Trophoblast cell (in vitro differentiated cells and primary cell): Measurements from ENCODE around the gene SLC37A3.
A peak's percentile ranks its signal among the peaks of the same experiment; 100 is the strongest.

Experiments used
- DNase-seq, 2 donors: peaks; one replicate each; pipeline ENCODE4 v3.0.0-alpha.2; 2016
- H2AFZ ChIP-seq: 2 replicates; pipeline ENCODE4 v1.6.1; 2013; ENCODE audit warnings: low read length, moderate library complexity, mild to moderate bottlenecking; ENCODE audit not compliant: insufficient read depth, poor library complexity
- H2AK5ac ChIP-seq: 2 replicates; pipeline ENCODE4 v1.6.1; 2013; ENCODE audit warnings: mild to moderate bottlenecking, low read length
- H2BK120ac ChIP-seq: 2 replicates; pipeline ENCODE4 v1.6.1; 2013; ENCODE audit warnings: low read length, mild to moderate bottlenecking, moderate library complexity; ENCODE audit not compliant: insufficient read depth, poor library complexity
- H2BK12ac ChIP-seq: 2 replicates; pipeline ENCODE4 v1.6.1; 2013; ENCODE audit warnings: mild to moderate bottlenecking, low read length, moderate library complexity
- H2BK5ac ChIP-seq: 2 replicates; pipeline ENCODE4 v1.6.1; 2013; ENCODE audit warnings: low read length, low read depth, moderate library complexity, mild to moderate bottlenecking; ENCODE audit not compliant: poor library complexity
- H3K14ac ChIP-seq: 2 replicates; pipeline ENCODE4 v1.6.1; 2013; ENCODE audit warnings: mild to moderate bottlenecking, low read length
- H3K18ac ChIP-seq: 2 replicates; pipeline ENCODE4 v1.6.1; 2013; ENCODE audit warnings: mild to moderate bottlenecking, low read length
- H3K23ac ChIP-seq: 2 replicates; pipeline ENCODE4 v1.6.1; 2013; ENCODE audit warnings: low read length
- H3K27ac ChIP-seq: 2 replicates; pipeline ENCODE4 v1.5.1; 2013; ENCODE audit warnings: low read depth, mild to moderate bottlenecking, inconsistent platforms, low read length, moderate library complexity
- H3K27me3 ChIP-seq: 2 replicates; pipeline ENCODE4 v1.6.1; 2013; ENCODE audit warnings: inconsistent platforms, mild to moderate bottlenecking, low read length, moderate library complexity; ENCODE audit not compliant: insufficient read depth
- H3K36me3 ChIP-seq, 2 experiments: 1 replicate in 1 of 2; 2 replicates in 1 of 2; pipeline ENCODE4 v1.6.1; 2013; ENCODE audit warnings: low read length in 2 of 2, mild to moderate bottlenecking in 2 of 2, moderate library complexity in 1 of 2; ENCODE audit not compliant: insufficient read depth in 2 of 2, control insufficient read depth in 1 of 2
- H3K4ac ChIP-seq: 2 replicates; pipeline ENCODE4 v1.6.1; 2013; ENCODE audit warnings: low read depth, mild to moderate bottlenecking, low read length, moderate library complexity
- H3K4me1 ChIP-seq, 2 experiments: 1 replicate in 1 of 2; 2 replicates in 1 of 2; pipeline ENCODE4 v1.6.1; 2013; ENCODE audit warnings: low read length in 2 of 2, mild to moderate bottlenecking in 2 of 2, moderate library complexity in 1 of 2; ENCODE audit not compliant: insufficient read depth in 2 of 2, control insufficient read depth in 1 of 2
- H3K4me2 ChIP-seq: 2 replicates; pipeline ENCODE4 v1.6.1; 2013; ENCODE audit warnings: inconsistent platforms, mild to moderate bottlenecking, low read length, moderate library complexity
- H3K4me3 ChIP-seq: 2 replicates; pipeline ENCODE4 v1.5.1; 2013; ENCODE audit warnings: mild to moderate bottlenecking, low read depth, low read length, inconsistent platforms
- H3K79me1 ChIP-seq: one replicate; pipeline ENCODE4 v1.6.1; 2013; ENCODE audit warnings: low read length
- H3K79me2 ChIP-seq: 2 replicates; pipeline ENCODE4 v1.6.1; 2013; ENCODE audit warnings: low read length, mild to moderate bottlenecking; ENCODE audit not compliant: control insufficient read depth, insufficient read depth, poor library complexity
- H3K9ac ChIP-seq: 2 replicates; pipeline ENCODE4 v1.6.1; 2013; ENCODE audit warnings: mild to moderate bottlenecking, low read length
- H3K9me3 ChIP-seq: 2 replicates; pipeline ENCODE4 v1.6.1; 2013; ENCODE audit warnings: low read depth, mild to moderate bottlenecking, control low read depth, inconsistent platforms, low read length; ENCODE audit not compliant: insufficient read depth
- H4K12ac ChIP-seq: 2 replicates; pipeline ENCODE4 v1.6.1; 2013; ENCODE audit warnings: low read depth, mild to moderate bottlenecking, low read length, moderate library complexity
- H4K8ac ChIP-seq: 2 replicates; pipeline ENCODE4 v1.6.1; 2013; ENCODE audit warnings: low read depth, mild to moderate bottlenecking, low read length, moderate library complexity
- H4K91ac ChIP-seq: one replicate; pipeline ENCODE4 v1.6.1; 2013; ENCODE audit warnings: low read depth, mild to moderate bottlenecking, low read length, moderate library complexity
- WGBS: extraction: QIAGEN DNeasy Blood & Tissue Kit; methylation state at CpG from one replicate; pipeline ENCODE4 v1.1.7; 2013; ENCODE audit warnings: missing lambda C conversion rate; ENCODE audit not compliant: insufficient read length, insufficient coverage; ENCODE audit errors: extremely low coverage; 5-methylcytosine and 5-hydroxymethylcytosine counted together

Gene SLC37A3

DNA sequence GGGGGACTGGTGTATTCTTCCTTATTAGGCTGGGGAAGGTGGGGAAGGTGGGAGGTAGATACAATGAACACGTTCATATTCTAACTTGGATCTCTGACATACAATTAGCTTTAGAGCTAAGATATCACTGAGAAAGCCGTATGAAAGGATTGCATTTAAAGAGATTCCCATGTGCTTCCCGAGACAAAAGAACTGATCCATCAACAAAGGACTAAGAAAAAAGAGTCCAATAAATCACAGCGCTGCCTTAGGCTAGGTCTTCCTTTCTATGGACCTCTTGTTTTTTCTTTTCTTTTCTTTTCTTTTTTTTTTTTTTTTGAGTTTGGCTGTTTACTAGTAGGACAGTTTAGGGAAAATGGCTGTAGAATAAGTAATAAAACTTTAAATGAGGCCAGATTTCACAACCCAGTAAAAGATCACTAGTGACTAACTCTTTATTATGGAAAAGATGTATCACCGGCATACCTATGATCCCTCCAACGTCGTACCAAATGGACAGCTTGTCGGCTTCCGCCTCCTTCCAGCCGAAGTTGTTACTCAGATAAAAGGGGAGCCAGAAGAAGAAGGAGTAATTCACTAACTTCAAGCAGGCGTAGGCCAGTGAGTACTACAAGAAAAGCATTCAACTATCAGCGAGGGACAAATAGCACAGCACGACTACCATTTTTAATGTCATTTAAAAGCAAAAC lies 50.0 kb downstream of the SLC37A3 start:
- no CpG with 5 or more reads among the region's 13 CpGs for WGBS
- no peak overlapping the region for H2AK5ac ChIP-seq
- H3K23ac ChIP-seq, result no peak overlapping the region
- H4K91ac ChIP-seq, result no peak overlapping the region
- H4K12ac ChIP-seq, result no peak overlapping the region
- H3K4me3 ChIP-seq, result no peak overlapping the region
- H2AFZ ChIP-seq, result no peak overlapping the region
- H3K4ac ChIP-seq, result no peak overlapping the region
- H3K9ac ChIP-seq, result no peak overlapping the region
- no peaks in the 10 kb centered on the region for H3K9me3 ChIP-seq
- H3K4me1 ChIP-seq, result no peaks in the 10 kb centered on the region
- no peak overlapping the region for H3K18ac ChIP-seq
- no peak overlapping the region for H2BK12ac ChIP-seq
- H3K27me3 ChIP-seq, result no peaks in the 10 kb centered on the region
- no peak overlapping the region for H2BK5ac ChIP-seq
- DNase-seq, result no peak
- H3K36me3 ChIP-seq, result peaks cover 27 to 33% of the 10 kb centered on the region in 2 experiments
- no peak overlapping the region for H2BK120ac ChIP-seq
- no peak overlapping the region for H4K8ac ChIP-seq
- no peak overlapping the region for H3K14ac ChIP-seq
- no peaks in the 10 kb centered on the region for H3K79me2 ChIP-seq
- no peak overlapping the region for H3K27ac ChIP-seq
- H3K4me2 ChIP-seq, result no peak overlapping the region
- H3K79me1 ChIP-seq, result no peaks in the 10 kb centered on the region

DNA sequence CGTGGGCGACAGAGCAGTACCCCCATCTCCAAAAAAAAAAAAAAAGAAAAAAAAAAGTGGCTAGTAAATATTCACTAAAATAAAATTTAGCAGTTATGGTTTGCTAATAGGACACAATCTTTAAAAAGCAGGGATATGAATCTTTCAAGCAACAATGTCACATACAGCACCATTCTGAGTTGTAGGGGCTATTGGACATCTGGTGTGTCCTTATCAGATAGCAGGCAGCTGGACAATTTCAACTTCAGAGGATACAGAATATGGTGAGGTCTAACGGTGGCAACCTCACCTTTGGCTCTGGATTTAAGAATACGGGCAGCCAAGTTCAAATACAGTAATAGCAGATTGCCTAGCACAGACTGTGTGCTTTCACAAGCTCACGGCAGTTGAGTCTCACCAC lies 51.1 kb downstream of the SLC37A3 start:
- H3K79me2 ChIP-seq, result no peaks in the 10 kb centered on the region
- no peaks in the 10 kb centered on the region for H3K27me3 ChIP-seq
- H2BK5ac ChIP-seq, result no peak overlapping the region
- H4K8ac ChIP-seq, result no peak overlapping the region
- H3K23ac ChIP-seq, result no peak overlapping the region
- no peak overlapping the region for H3K4me3 ChIP-seq
- H2BK12ac ChIP-seq, result no peak overlapping the region
- WGBS, result no CpG with 5 or more reads among the region's 5 CpGs
- no peak overlapping the region for H2AFZ ChIP-seq
- no peak overlapping the region for H3K9ac ChIP-seq
- H3K27ac ChIP-seq, result no peak overlapping the region
- no peak overlapping the region for H4K12ac ChIP-seq
- H3K4ac ChIP-seq, result no peak overlapping the region
- H3K4me2 ChIP-seq, result no peak overlapping the region
- H3K18ac ChIP-seq, result no peak overlapping the region
- H4K91ac ChIP-seq, result no peak overlapping the region
- H3K4me1 ChIP-seq, result no peaks in the 10 kb centered on the region
- no peak overlapping the region for H2AK5ac ChIP-seq
- no peak overlapping the region for H3K14ac ChIP-seq
- no peak for DNase-seq
- H3K9me3 ChIP-seq, result no peaks in the 10 kb centered on the region
- peaks cover 33 to 38% of the 10 kb centered on the region in 2 experiments for H3K36me3 ChIP-seq
- H3K79me1 ChIP-seq, result no peaks in the 10 kb centered on the region
- H2BK120ac ChIP-seq, result no peak overlapping the region

DNA sequence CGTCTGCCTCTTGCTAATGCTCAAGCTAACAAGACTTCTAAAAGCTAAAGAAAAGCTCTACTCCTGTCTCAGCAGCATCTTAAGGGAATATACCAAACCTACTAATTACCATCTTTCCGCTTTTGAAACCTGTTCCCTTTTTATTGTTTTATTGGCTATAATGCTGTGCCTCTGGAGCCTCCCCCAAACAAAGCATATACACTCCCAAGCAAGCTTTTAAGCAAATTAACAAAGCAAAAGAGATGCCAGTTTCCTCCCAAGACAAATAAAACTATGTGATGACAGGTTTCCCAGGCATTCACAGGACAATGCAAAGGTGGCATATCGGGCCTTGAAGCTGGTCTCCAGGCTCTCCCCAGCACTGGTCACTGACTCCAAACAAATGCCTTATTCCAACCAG lies 52.9 kb downstream of the SLC37A3 start:
- Histone ChIP-seq H3K18ac (no peak overlapping the region), H3K9me3 (no peaks in the 10 kb centered on the region), H3K14ac (no peak overlapping the region), H3K4ac (no peak overlapping the region), H3K27me3 (no peaks in the 10 kb centered on the region), H3K79me2 (no peaks in the 10 kb centered on the region), H2BK12ac (no peak overlapping the region), H3K36me3 (peaks cover 35 to 40% of the 10 kb centered on the region in 2 experiments), H2AK5ac (no peak overlapping the region), H2BK5ac (no peak overlapping the region), H3K23ac (no peak overlapping the region), H3K4me3 (no peak overlapping the region), H2AFZ (no peak overlapping the region), H3K27ac (no peak overlapping the region), H4K12ac (no peak overlapping the region), H3K9ac (no peak overlapping the region), H3K4me1 (no peaks in the 10 kb centered on the region), H3K79me1 (no peaks in the 10 kb centered on the region), H2BK120ac (no peak overlapping the region), H3K4me2 (no peak overlapping the region), H4K8ac (no peak overlapping the region), H4K91ac (no peak overlapping the region)
- DNase-seq, result no peak
- no CpG with 5 or more reads among the region's 3 CpGs for WGBS

DNA sequence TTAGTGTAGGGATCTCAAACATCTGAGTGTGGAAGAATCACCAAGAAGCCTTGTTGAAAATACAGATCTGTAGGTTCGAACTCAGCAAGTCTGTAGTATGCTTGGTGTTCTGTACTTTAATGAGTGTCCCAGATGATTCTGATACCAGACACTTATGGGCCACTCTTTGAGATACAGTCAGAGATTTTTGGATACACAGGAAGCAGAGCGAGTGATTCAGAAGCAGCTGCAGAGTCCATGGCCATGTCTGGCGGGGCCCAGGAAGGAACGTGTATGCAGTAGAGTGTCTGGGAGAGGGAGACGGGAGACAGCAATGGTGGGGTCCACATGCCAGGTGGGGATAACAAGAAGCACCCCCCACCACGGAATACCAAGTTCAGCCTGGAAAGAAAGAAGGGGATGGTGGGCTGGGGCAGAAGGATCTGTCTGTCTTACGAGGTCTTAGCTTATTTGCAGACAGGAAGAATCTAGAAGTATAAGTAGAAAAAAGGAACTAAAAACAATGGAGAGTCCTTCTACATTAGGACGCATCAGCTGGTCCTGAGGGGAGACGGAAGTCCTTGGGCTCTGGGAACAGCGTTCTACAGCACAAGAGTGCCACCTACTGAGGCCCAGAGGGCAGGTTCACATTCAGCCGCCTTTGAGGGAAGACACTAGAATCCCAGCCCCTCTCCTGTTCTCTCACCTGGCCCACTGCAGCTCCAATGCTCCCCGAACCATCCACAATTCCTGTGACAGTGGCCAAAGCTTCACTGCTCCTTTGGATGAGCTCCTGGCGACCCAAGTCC lies 55.4 kb downstream of the SLC37A3 start:
- DNase-seq, result peak in 1 of 2 donors; percentile 44
- Histone ChIP-seq H4K8ac (no peak overlapping the region), H2BK120ac (no peak overlapping the region), H3K4me3 (no peak overlapping the region), H3K27me3 (no peaks in the 10 kb centered on the region), H3K9me3 (no peaks in the 10 kb centered on the region), H2AFZ (no peak overlapping the region), H4K91ac (no peak overlapping the region), H3K9ac (no peak overlapping the region), H3K79me2 (no peaks in the 10 kb centered on the region), H3K36me3 (peaks cover 32 to 43% of the 10 kb centered on the region in 2 experiments), H3K4me1 (no peaks in the 10 kb centered on the region), H2AK5ac (no peak overlapping the region), H3K4ac (no peak overlapping the region), H3K79me1 (no peaks in the 10 kb centered on the region), H4K12ac (no peak overlapping the region), H2BK5ac (no peak overlapping the region), H3K14ac (no peak overlapping the region), H3K18ac (no peak overlapping the region), H3K4me2 (no peak overlapping the region), H3K27ac (no peak overlapping the region), H2BK12ac (no peak overlapping the region), H3K23ac (no peak overlapping the region)
- WGBS, result no CpG with 5 or more reads among the region's 13 CpGs
